NB4 (cell line): ENCODE results near the gene YPEL1.

Experiments
- DNase-seq: peaks from one replicate; pipeline ENCODE4 v3.0.0; 2010; ENCODE audit warnings: low read depth
- H3K4me3 ChIP-seq: one replicate; pipeline ENCODE4 v1.5.1; 2011; ENCODE audit warnings: mild to moderate bottlenecking, low read depth, low read length, moderate library complexity
- CTCF ChIP-seq: IDR thresholded peaks from one replicate; pipeline ENCODE4 v1.5.1; 2012; ENCODE audit warnings: low read depth, low read length
- MAX ChIP-seq: IDR thresholded peaks from 2 replicates; pipeline ENCODE4 v1.6.1; 2011; ENCODE audit warnings: low read depth, low read length
- MYC ChIP-seq: IDR thresholded peaks from 2 replicates; pipeline ENCODE4 v1.6.1; 2011; ENCODE audit warnings: low read depth, low read length
- POLR2A ChIP-seq: IDR thresholded peaks from 2 replicates; pipeline ENCODE4 v1.6.1; 2011; ENCODE audit warnings: mild to moderate bottlenecking; ENCODE audit not compliant: insufficient read length; ENCODE audit errors: extremely low read depth

The YPEL1 gene

GRCh38 chr22:21652547-21653545 is 82.7 kb downstream of the YPEL1 start:
- no peak for TF ChIP-seq POLR2A
- TF ChIP-seq CTCF: no peak
- TF ChIP-seq MAX: no peak
- no peak for TF ChIP-seq MYC
- H3K4me3 ChIP-seq: no peak overlapping the region
- no peak for DNase-seq

GRCh38 chr22:21652010-21652546 is 83.5 kb downstream of the YPEL1 start:
- DNase-seq: no peak
- TF ChIP-seq POLR2A (no peak), CTCF (no peak), MYC (no peak)
- no peak overlapping the region for H3K4me3 ChIP-seq

GRCh38 chr22:21651521-21652009 is 84.0 kb downstream of the YPEL1 start:
- no peak for DNase-seq
- TF ChIP-seq POLR2A (no peak), MAX (no peak), MYC (no peak), CTCF (no peak)
- H3K4me3 ChIP-seq: no peak overlapping the region

GRCh38 chr22:21650823-21651520 is 84.6 kb downstream of the YPEL1 start:
- no peak overlapping the region for H3K4me3 ChIP-seq
- no peak for TF ChIP-seq POLR2A
- no peak for TF ChIP-seq MAX
- TF ChIP-seq MYC: no peak
- no peak for TF ChIP-seq CTCF
- no peak for DNase-seq

- DNase-seq: no peak
- H3K4me3 ChIP-seq: no peak overlapping the region
- TF ChIP-seq MYC: no peak
- no peak for TF ChIP-seq MAX
- no peak for TF ChIP-seq POLR2A
- no peak for TF ChIP-seq CTCF
These were observed 85.3 kb downstream of the YPEL1 start for GRCh38 chr22:21650280-21650679.
